Stimulated activated CD4-positive, alpha-beta T cell treated with anti-CD3 and anti-CD28 coated beads, Interleukin-15, amount 100 ng/mL, for 1 hour (primary cell): ENCODE measurements around the gene RMDN2.

Experiments
- DNase-seq, 2 donors: peaks; one replicate each; pipeline ENCODE4 v3.0.0-alpha.2; 2020; ENCODE audit warnings: low read depth in 1 of 2, low spot score in 1 of 2

Gene RMDN2

GRCh38 chr2:38037757-38038621 lies 112.9 kb downstream of the RMDN2 start:
- DNase-seq, result no peak

GRCh38 chr2:38038682-38039081 lies 113.6 kb downstream of the RMDN2 start:
- no peak for DNase-seq

GRCh38 chr2:38039121-38039910 lies 114.2 kb downstream of the RMDN2 start:
- DNase-seq, result no peak

- DNase-seq, result no peak
Observed at GRCh38 chr2:38045811-38046210, 120.7 kb downstream of the RMDN2 start.

- DNase-seq, result no peak
Observed at GRCh38 chr2:38056216-38056615, 131.1 kb downstream of the RMDN2 start.

- no peak for DNase-seq
Observed at GRCh38 chr2:38057651-38058410, 132.7 kb downstream of the RMDN2 start.

GRCh38 chr2:38060236-38061018 lies 135.3 kb downstream of the RMDN2 start:
- DNase-seq, result no peak

GRCh38 chr2:38064801-38065501 lies 139.9 kb downstream of the RMDN2 start:
- no peak for DNase-seq

- DNase-seq, result no peak
Observed at GRCh38 chr2:38065502-38066135, 140.5 kb downstream of the RMDN2 start.

GRCh38 chr2:38066421-38067115 lies 141.5 kb downstream of the RMDN2 start:
- DNase-seq, result no peak
